Measurements from ENCODE around the gene NTN4. TPM values are rescaled to one million over a fixed set of nuclear protein-coding genes. Genes with fewer than 3 reads are reported as not detected.

The NTN4 gene
- total and polyA plus RNA-seq, 10 of the 15 experiments (the other 5 are each of a cell fraction or from before 2014, with no cell fraction given): 0.15 TPM; not detected in 9

- peaks cover 3 to 5% of the 10 kb centered on the region in 2 experiments for H3K27me3 ChIP-seq (replicated peaks in 1 of 2; ENCODE audit: control insufficient read depth in 2 of 2, insufficient read depth in 2 of 2, low read length in 1 of 2)
- SMC1A ChIA-PET (ENCODE audit: uncharacterized antibody, unreplicated experiment): no interaction called here
- DNase-seq (ENCODE audit: low read depth, low spot score) (no peak), ATAC-seq (no peak), FAIRE-seq (no peak)
- in situ Hi-C loops (cut with MboI) (no loop called here), intact Hi-C loops (cut with micrococcal nuclease; ENCODE audit: unreplicated experiment) (no loop called here)
- no peaks in the 10 kb centered on the region for H3K36me3 ChIP-seq (ENCODE audit: control insufficient read depth in 2 of 2, insufficient read depth in 2 of 2, low read length in 1 of 2)
- RAD21 ChIA-PET (ENCODE audit: unreplicated experiment): no interaction called here
- no peak overlapping the region for H3K9ac ChIP-seq (ENCODE audit: control insufficient read depth, insufficient read depth, low read length)
- TF ChIP-seq SMARCA5 (IDR thresholded peaks at IDR 0.05): no peak
- no peak for TF ChIP-seq IKZF1 (conservative IDR thresholded peaks at IDR 0.05)
- TF ChIP-seq CHD1 (IDR thresholded peaks at IDR 0.05; ENCODE audit: low read depth, low read length): no peak
- no peak for TF ChIP-seq NFXL1 (IDR thresholded peaks at IDR 0.05; ENCODE audit: borderline replicate concordance)
- TF ChIP-seq NKRF (conservative IDR thresholded peaks at IDR 0.05): no peak
- no peak for TF ChIP-seq ATF3 (IDR thresholded peaks at IDR 0.05; ENCODE audit: borderline replicate concordance, extremely low read depth, low read depth, low read length)
- TF ChIP-seq ZBTB33 (IDR thresholded peaks at IDR 0.05): no peak
- no peak for TF ChIP-seq SREBF1 (IDR thresholded peaks at IDR 0.05; ENCODE audit: low read length)
- TF ChIP-seq CBX5 (IDR thresholded peaks at IDR 0.05; ENCODE audit: low read depth): no peak
- TF ChIP-seq RAD21 (IDR thresholded peaks at IDR 0.05; ENCODE audit: insufficient read depth, low read depth, low read length): no peak
- no peak for TF ChIP-seq POLR2AphosphoS2 (IDR thresholded peaks at IDR 0.05; ENCODE audit: low read depth, low read length)
- no peak for TF ChIP-seq REST (IDR thresholded peaks at IDR 0.05; ENCODE audit: low read depth, low read length)
- TF ChIP-seq ATF2 (IDR thresholded peaks at IDR 0.05; ENCODE audit: low read length): no peak
- no peak for TF ChIP-seq FOXK2 (IDR thresholded peaks at IDR 0.05)
- TF ChIP-seq RELA (IDR thresholded peaks at IDR 0.05; ENCODE audit: borderline replicate concordance, partially characterized antibody): no peak
- POLR2A ChIA-PET: no interaction called here
- H3K27ac ChIP-seq (ENCODE audit: control insufficient read depth, insufficient read depth): no peak overlapping the region
- no peak overlapping the region for H3K4me2 ChIP-seq (ENCODE audit: control insufficient read depth, insufficient read depth)
- CTCF ChIA-PET: no interaction called here
- BruUV-seq (replicated peaks): no TSS peak
- no peaks in the 10 kb centered on the region for H3K9me3 ChIP-seq (replicated peaks; ENCODE audit: control insufficient read depth, insufficient read depth, low read length)
- H4K20me1 ChIP-seq (ENCODE audit: control insufficient read depth, insufficient read depth): no peaks in the 10 kb centered on the region
- no peaks in the 10 kb centered on the region for H3K79me2 ChIP-seq (ENCODE audit: control insufficient read depth, insufficient read depth, low read length)
- H2AFZ ChIP-seq (ENCODE audit: control insufficient read depth, low read depth, low read length): no peak overlapping the region
- H3K4me1 ChIP-seq (ENCODE audit: control insufficient read depth, insufficient read depth, low read length): no peaks in the 10 kb centered on the region
- 55% methylated on average over 11 of the region's 11 CpGs for WGBS (ENCODE audit: insufficient coverage, insufficient replicate concordance, low lambda C conversion rate, missing lambda C conversion rate)
- H3K4me3 ChIP-seq: no peak overlapping the region
These were observed 52.4 kb downstream of the NTN4 start for GRCh38 chr12:95738024-95738611.
